HG02981 (cell line): Measurements from ENCODE around the gene TP63.

ENCODE experiments used
- ATAC-seq: cut with Tn5 transposase; IDR thresholded peaks from one replicate; pipeline ENCODE4 v1.9.1; 2021; ENCODE audit warnings: mild to moderate bottlenecking, moderate library complexity; ENCODE audit not compliant: unreplicated experiment

TP63 gene

GRCh38 chr3:189902230-189903186 lies 271.3 kb downstream of the TP63 start:
- no peak for ATAC-seq

GRCh38 chr3:189903562-189904250 lies 272.5 kb downstream of the TP63 start:
- ATAC-seq: no peak

GRCh38 chr3:189907803-189908202 lies 276.6 kb downstream of the TP63 start:
- ATAC-seq: no peak

- ATAC-seq: no peak
Measured at GRCh38 chr3:189908646-189909045, 277.5 kb downstream of the TP63 start.

GRCh38 chr3:189909139-189909538 lies 277.9 kb downstream of the TP63 start:
- ATAC-seq: no peak

GRCh38 chr3:189909573-189909972 lies 278.4 kb downstream of the TP63 start:
- ATAC-seq: no peak

GRCh38 chr3:189911001-189911400 lies 279.8 kb downstream of the TP63 start:
- no peak for ATAC-seq

GRCh38 chr3:189914799-189915198 lies 283.6 kb downstream of the TP63 start:
- ATAC-seq: no peak

- no peak for ATAC-seq
Measured at GRCh38 chr3:189921770-189922169, 290.6 kb downstream of the TP63 start.

- ATAC-seq: no peak
Measured at GRCh38 chr3:189927975-189928895, 297.0 kb downstream of the TP63 start.

- no peak for ATAC-seq
Measured at GRCh38 chr3:189936201-189936945, 305.2 kb downstream of the TP63 start.

GRCh38 chr3:189937302-189938127 lies 306.3 kb downstream of the TP63 start:
- ATAC-seq: no peak

GRCh38 chr3:189941125-189941524 lies 309.9 kb downstream of the TP63 start:
- ATAC-seq: no peak

GRCh38 chr3:189941679-189942078 lies 310.5 kb downstream of the TP63 start:
- no peak for ATAC-seq

- ATAC-seq: no peak
Measured at GRCh38 chr3:189942948-189943347, 311.8 kb downstream of the TP63 start.

- ATAC-seq: no peak
Measured at GRCh38 chr3:189944285-189945145, 313.3 kb downstream of the TP63 start.

GRCh38 chr3:189945935-189946709 lies 314.9 kb downstream of the TP63 start:
- no peak for ATAC-seq
